Measurements from ENCODE around the gene AKNA.
A peak's percentile ranks its signal among the peaks of the same experiment; 100 is the strongest.
"Not testable (repeated sequence)": the region's sequence is repeated elsewhere in the genome, so short reads cannot be mapped to it uniquely, and the experiment has no call there.

AKNA gene

GRCh38 chr9:114327749-114328148 lies 60.0 kb downstream of the AKNA start:
- intact Hi-C loops (cut with DNase I; ENCODE audit: low total_unique reads) = no loop called here
- Histone ChIP-seq H3K27ac (no peak overlapping the region), H3K4me1 (no peaks in the 10 kb centered on the region), H3K9me3 (no peaks in the 10 kb centered on the region), H3K4me3 (no peak overlapping the region), H3K27me3 (peaks cover 0 to 15% of the 10 kb centered on the region in 2 donors), H3K36me3 (no peaks in the 10 kb centered on the region)
- DNase-seq = no peak
- TF ChIP-seq CTCF (IDR thresholded peaks at IDR 0.05) = no peak

GRCh38 chr9:114325684-114326254 lies 62.0 kb downstream of the AKNA start:
- intact Hi-C loops (cut with DNase I; ENCODE audit: low total_unique reads) = not testable (repeated sequence)

GRCh38 chr9:114324965-114325364 lies 62.8 kb downstream of the AKNA start:
- H3K4me3 ChIP-seq; intact Hi-C loops (cut with DNase I; ENCODE audit: low total_unique reads); DNase-seq; H3K4me1 ChIP-seq; H3K27ac ChIP-seq; H3K36me3 ChIP-seq; H3K9me3 ChIP-seq: not testable (repeated sequence)
- H3K27me3 ChIP-seq = peaks cover 0 to 18% of the 10 kb centered on the region in 2 donors

More at GRCh38 chr9:114325684-114326254, 62.0 kb downstream of the AKNA start:
- H3K4me3 ChIP-seq, H3K9me3 ChIP-seq, H3K36me3 ChIP-seq, H3K27ac ChIP-seq, H3K4me1 ChIP-seq, DNase-seq: not testable (repeated sequence)
- peaks cover 0 to 15% of the 10 kb centered on the region in 2 donors for H3K27me3 ChIP-seq

GRCh38 chr9:114324492-114324891 lies 63.3 kb downstream of the AKNA start:
- no peak overlapping the region for H3K27ac ChIP-seq
- no peaks in the 10 kb centered on the region for H3K4me1 ChIP-seq
- TF ChIP-seq CTCF (IDR thresholded peaks at IDR 0.05) = no peak
- no peak for DNase-seq
- H3K27me3 ChIP-seq = peaks cover 0 to 22% of the 10 kb centered on the region in 2 donors
- H3K36me3 ChIP-seq = no peaks in the 10 kb centered on the region
- H3K9me3 ChIP-seq = no peaks in the 10 kb centered on the region
- intact Hi-C loops (cut with DNase I; ENCODE audit: low total_unique reads) = no loop called here
- H3K4me3 ChIP-seq = no peak overlapping the region

- H3K9me3 ChIP-seq; H3K4me1 ChIP-seq; H3K36me3 ChIP-seq; intact Hi-C loops (cut with DNase I; ENCODE audit: low total_unique reads); H3K27ac ChIP-seq; DNase-seq; H3K4me3 ChIP-seq: not testable (repeated sequence)
- peaks cover 0 to 23% of the 10 kb centered on the region in 2 donors for H3K27me3 ChIP-seq
Measured at GRCh38 chr9:114323849-114324248, 63.9 kb downstream of the AKNA start.

DNA sequence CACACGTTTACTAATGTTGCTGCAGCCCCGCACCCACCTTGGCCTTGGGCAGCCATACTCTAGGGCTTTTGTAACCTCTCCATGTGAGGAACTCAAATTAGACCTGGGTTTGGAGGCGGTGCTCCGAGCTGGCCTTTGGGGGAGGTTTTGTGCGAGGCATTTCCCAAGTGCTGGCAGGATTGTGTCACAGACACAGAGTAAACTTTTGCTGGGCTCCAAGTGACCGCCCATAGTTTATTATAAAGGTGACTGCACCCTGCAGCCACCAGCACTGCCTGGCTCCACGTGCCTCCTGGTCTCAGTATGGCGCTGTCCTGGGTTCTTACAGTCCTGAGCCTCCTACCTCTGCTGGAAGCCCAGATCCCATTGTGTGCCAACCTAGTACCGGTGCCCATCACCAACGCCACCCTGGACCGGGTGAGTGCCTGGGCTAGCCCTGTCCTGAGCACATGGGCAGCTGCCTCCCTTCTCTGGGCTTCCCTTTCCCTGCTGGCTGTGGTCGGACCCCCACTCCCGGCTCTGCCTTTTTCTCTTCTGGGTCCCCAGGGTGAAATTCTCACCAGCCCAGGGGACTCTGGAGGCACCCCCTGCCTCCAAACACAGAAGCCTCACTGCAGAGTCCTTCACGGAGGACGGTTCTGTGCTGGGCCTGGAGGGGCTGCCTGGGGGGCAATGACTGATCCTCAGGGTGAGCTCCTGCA lies 64.8 kb downstream of the AKNA start, which contains the start of gene ORM1:
ORM1 (plus strand) TSS at position 268 of the 701 bp plus-strand sequence; CDS start at position 304, 36 bp downstream.
- intact Hi-C loops (cut with DNase I; ENCODE audit: low total_unique reads); H3K27ac ChIP-seq: not testable (repeated sequence)
- DNase-seq = peak in 1 of 2 donors; percentile 11

GRCh38 chr9:114322160-114322818 lies 65.5 kb downstream of the AKNA start:
- intact Hi-C loops (cut with DNase I; ENCODE audit: low total_unique reads); H3K27ac ChIP-seq; H3K4me1 ChIP-seq; H3K36me3 ChIP-seq; H3K9me3 ChIP-seq; H3K4me3 ChIP-seq: not testable (repeated sequence)
- peaks cover 0 to 11% of the 10 kb centered on the region in 2 donors for H3K27me3 ChIP-seq
- peak in 1 of 2 donors; percentile 34 for DNase-seq

More for the DNA sequence above, 64.8 kb downstream of the AKNA start, which contains the start of gene ORM1:
- H3K36me3 ChIP-seq, H3K4me3 ChIP-seq, H3K9me3 ChIP-seq, H3K4me1 ChIP-seq: not testable (repeated sequence)
- H3K27me3 ChIP-seq = peaks cover 0 to 14% of the 10 kb centered on the region in 2 donors

GRCh38 chr9:114321759-114322158 lies 66.0 kb downstream of the AKNA start:
- no peak overlapping the region for H3K4me3 ChIP-seq
- intact Hi-C loops (cut with DNase I; ENCODE audit: low total_unique reads) = no loop called here
- no peaks in the 10 kb centered on the region for H3K9me3 ChIP-seq
- H3K27ac ChIP-seq = no peak overlapping the region
- H3K27me3 ChIP-seq = peaks cover 0 to 11% of the 10 kb centered on the region in 2 donors
- DNase-seq = peak in 1 of 2 donors; percentile 15
- no peaks in the 10 kb centered on the region for H3K4me1 ChIP-seq
- H3K36me3 ChIP-seq = no peaks in the 10 kb centered on the region
- no peak for TF ChIP-seq CTCF (IDR thresholded peaks at IDR 0.05)

DNA sequence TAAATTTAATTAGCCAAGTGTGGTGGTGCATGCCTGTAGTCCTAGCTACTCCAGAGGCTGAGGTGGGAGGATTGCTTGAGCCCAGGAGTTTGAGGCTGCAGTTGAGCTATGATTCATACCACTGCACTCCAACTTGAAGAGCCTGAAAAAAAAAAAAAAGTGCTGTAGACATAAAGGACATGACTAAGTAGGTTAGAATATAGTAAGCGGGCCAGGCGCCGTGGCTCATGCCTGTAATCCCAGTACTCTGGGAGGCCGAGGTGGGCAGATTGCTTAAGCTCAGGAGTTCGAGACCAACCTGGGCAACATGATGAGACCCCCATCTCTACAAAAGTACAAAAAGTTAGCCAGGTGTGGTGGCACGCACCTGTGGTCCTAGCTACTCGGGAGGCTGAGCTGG lies 67.1 kb downstream of the AKNA start:
- DNase-seq; H3K36me3 ChIP-seq; H3K9me3 ChIP-seq; H3K4me1 ChIP-seq; H3K27ac ChIP-seq; intact Hi-C loops (cut with DNase I; ENCODE audit: low total_unique reads); H3K4me3 ChIP-seq: not testable (repeated sequence)
- peaks cover 0 to 11% of the 10 kb centered on the region in 2 donors for H3K27me3 ChIP-seq

Measured in tibial artery (tissue), 4 donors.